Mucosa of stomach (tissue), 1 donor: Measurements from ENCODE around the gene NDEL1.

Source experiments
- H3K27me3 ChIP-seq: one replicate; pipeline ENCODE4 v1.7.0; 2013; ENCODE audit warnings: mild to moderate bottlenecking, low read length; ENCODE audit not compliant: control insufficient read depth, insufficient read depth
- H3K36me3 ChIP-seq: one replicate; pipeline ENCODE4 v1.7.0; 2013; ENCODE audit warnings: low read length; ENCODE audit not compliant: control insufficient read depth, insufficient read depth
- H3K4me1 ChIP-seq: one replicate; pipeline ENCODE4 v1.7.0; 2013; ENCODE audit warnings: mild to moderate bottlenecking, low read length; ENCODE audit not compliant: control insufficient read depth, insufficient read depth
- H3K4me3 ChIP-seq: one replicate; pipeline ENCODE4 v1.7.0; 2013; ENCODE audit warnings: low read length
- H3K9ac ChIP-seq: one replicate; pipeline ENCODE4 v1.7.0; 2013; ENCODE audit warnings: mild to moderate bottlenecking, low read length, moderate library complexity
- H3K9me3 ChIP-seq: one replicate; pipeline ENCODE4 v1.7.0; 2013; ENCODE audit warnings: mild to moderate bottlenecking, low read length, moderate library complexity; ENCODE audit not compliant: control insufficient read depth
- donor health status: Pancreatic carcinoma.

Gene NDEL1

DNA sequence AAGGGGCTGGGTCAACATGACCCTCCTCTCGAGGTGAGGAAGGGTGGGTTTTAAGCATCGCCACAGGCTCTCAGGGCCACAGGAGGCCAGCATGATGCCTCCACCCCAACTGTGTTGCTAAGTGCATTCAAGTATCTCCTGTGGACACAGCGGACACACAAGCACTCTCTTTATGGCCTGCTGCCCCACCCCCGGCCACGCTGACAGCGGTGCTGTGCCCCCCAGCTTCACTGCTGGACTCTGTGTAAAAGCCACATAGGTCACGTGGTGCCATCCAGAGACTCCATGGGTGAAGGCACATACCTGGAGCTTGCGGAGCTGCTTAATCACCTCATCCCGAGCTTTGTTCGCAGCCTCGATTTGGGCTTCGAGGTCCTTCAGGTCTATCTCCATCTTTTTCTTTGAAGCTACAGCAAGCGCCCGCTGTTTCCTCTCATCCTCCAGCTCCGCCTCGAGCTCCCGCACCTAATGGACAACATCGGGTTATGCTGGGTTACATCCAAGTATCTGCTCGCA is 51.5 kb downstream of the NDEL1 start:
- no peaks in the 10 kb centered on the region for H3K9me3 ChIP-seq
- H3K4me3 ChIP-seq: no peak overlapping the region
- H3K27me3 ChIP-seq: no peaks in the 10 kb centered on the region
- H3K36me3 ChIP-seq: no peaks in the 10 kb centered on the region
- H3K9ac ChIP-seq: no peak overlapping the region
- H3K4me1 ChIP-seq: no peaks in the 10 kb centered on the region

GRCh38 chr17:8487743-8488142 is 52.1 kb downstream of the NDEL1 start:
- H3K36me3 ChIP-seq: no peaks in the 10 kb centered on the region

DNA sequence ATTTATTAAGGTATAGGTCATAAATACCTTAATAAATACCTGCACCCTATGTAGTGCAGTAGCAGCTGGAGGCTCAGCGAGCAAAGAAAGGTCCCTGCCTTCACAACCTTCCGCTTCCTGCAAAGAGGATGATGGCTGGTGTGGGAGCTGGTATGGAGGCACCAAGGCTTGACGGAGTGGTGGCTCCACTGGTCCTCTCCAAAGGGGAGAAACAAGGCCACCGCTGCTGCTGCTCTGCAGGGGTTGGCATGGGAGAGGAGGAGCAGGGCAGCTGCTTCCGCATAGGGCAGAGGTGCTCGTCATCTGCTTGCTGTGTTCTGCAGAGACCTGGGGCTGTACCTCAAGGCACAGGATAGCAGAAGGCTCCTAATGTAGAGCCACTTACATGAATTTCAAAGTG is 52.8 kb downstream of the NDEL1 start:
- Histone ChIP-seq H3K4me3 (no peak overlapping the region), H3K4me1 (no peaks in the 10 kb centered on the region), H3K36me3 (no peaks in the 10 kb centered on the region), H3K9me3 (no peaks in the 10 kb centered on the region), H3K9ac (no peak overlapping the region), H3K27me3 (no peaks in the 10 kb centered on the region)

More at GRCh38 chr17:8487743-8488142, 52.1 kb downstream of the NDEL1 start:
- Histone ChIP-seq H3K27me3 (no peaks in the 10 kb centered on the region), H3K9me3 (no peaks in the 10 kb centered on the region), H3K4me1 (no peaks in the 10 kb centered on the region), H3K9ac (no peak overlapping the region), H3K4me3 (no peak overlapping the region)

DNA sequence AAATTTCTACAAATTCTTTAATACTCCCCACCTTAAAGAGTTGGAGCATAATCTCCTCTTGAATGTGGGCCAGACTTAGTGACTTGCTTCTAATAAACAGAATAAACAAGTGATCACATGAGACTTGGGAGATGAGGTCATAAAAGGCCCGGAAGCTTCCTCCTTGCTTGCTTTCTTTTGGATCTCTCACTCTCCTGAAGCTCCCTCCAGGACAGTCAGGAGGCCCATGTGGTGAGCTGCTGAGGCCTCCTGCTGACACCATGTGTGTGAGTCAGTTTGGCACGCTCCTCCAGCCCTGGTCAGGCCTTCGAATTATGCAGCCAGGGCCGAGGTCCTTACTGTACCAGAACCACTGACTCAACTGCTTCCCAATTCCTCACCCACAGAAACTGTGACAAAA is 53.2 kb downstream of the NDEL1 start:
- no peaks in the 10 kb centered on the region for H3K4me1 ChIP-seq
- no peaks in the 10 kb centered on the region for H3K27me3 ChIP-seq
- H3K9ac ChIP-seq: no peak overlapping the region
- H3K4me3 ChIP-seq: no peak overlapping the region
- no peaks in the 10 kb centered on the region for H3K9me3 ChIP-seq
- H3K36me3 ChIP-seq: no peaks in the 10 kb centered on the region

DNA sequence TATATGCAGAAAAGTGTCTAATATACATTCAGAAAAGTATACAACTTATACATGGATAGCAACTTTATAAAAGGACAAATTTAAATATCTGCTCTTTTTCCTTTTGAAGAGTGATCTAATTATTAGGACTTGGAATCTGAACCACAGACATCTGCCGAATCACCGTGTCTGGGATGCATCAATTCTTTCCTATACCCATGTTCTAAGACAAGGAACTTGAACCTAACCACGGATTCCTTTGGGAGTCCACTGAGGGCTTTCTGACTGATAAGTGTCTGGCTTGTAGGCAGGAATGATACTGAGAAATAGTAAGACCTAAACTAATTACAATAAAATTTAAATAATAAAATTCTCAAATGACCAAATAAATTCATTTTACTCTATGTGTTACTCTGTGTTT is 54.2 kb downstream of the NDEL1 start:
- H3K27me3 ChIP-seq: no peaks in the 10 kb centered on the region
- H3K4me3 ChIP-seq: no peak overlapping the region
- H3K9ac ChIP-seq: no peak overlapping the region
- no peaks in the 10 kb centered on the region for H3K36me3 ChIP-seq
- H3K9me3 ChIP-seq: no peaks in the 10 kb centered on the region
- H3K4me1 ChIP-seq: no peaks in the 10 kb centered on the region

GRCh38 chr17:8490256-8491023 is 54.8 kb downstream of the NDEL1 start:
- H3K27me3 ChIP-seq: no peaks in the 10 kb centered on the region
- H3K4me1 ChIP-seq: no peaks in the 10 kb centered on the region
- no peaks in the 10 kb centered on the region for H3K36me3 ChIP-seq
- H3K9me3 ChIP-seq: no peaks in the 10 kb centered on the region
- no peak overlapping the region for H3K4me3 ChIP-seq
- H3K9ac ChIP-seq: no peak overlapping the region

GRCh38 chr17:8492121-8492520 is 56.4 kb downstream of the NDEL1 start:
- H3K9me3 ChIP-seq: no peaks in the 10 kb centered on the region
- no peak overlapping the region for H3K4me3 ChIP-seq
- H3K27me3 ChIP-seq: no peaks in the 10 kb centered on the region
- H3K36me3 ChIP-seq: no peaks in the 10 kb centered on the region
- no peaks in the 10 kb centered on the region for H3K4me1 ChIP-seq
- no peak overlapping the region for H3K9ac ChIP-seq

DNA sequence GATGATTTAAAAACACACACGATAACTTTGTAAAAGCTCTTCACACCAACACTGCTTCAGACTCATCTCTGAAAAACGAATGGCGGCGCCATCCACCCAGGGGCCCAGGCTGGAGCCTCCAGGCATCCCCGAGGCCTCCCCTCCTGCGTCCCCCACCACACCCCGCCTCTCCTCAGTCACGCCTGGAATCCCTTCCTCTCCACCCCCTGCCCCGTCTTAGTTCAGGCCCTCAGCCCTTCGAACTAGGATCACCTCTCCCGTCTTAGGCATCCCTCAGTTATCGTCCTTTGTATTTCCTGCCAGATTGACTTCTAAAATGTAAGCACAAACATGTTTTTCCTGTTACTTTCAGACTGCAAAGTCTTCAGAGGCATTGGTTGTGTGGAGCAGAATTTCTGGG is 58.3 kb downstream of the NDEL1 start:
- no peaks in the 10 kb centered on the region for H3K36me3 ChIP-seq
- no peaks in the 10 kb centered on the region for H3K4me1 ChIP-seq
- no peaks in the 10 kb centered on the region for H3K27me3 ChIP-seq
- no peaks in the 10 kb centered on the region for H3K9me3 ChIP-seq
- no peak overlapping the region for H3K9ac ChIP-seq
- no peak overlapping the region for H3K4me3 ChIP-seq

DNA sequence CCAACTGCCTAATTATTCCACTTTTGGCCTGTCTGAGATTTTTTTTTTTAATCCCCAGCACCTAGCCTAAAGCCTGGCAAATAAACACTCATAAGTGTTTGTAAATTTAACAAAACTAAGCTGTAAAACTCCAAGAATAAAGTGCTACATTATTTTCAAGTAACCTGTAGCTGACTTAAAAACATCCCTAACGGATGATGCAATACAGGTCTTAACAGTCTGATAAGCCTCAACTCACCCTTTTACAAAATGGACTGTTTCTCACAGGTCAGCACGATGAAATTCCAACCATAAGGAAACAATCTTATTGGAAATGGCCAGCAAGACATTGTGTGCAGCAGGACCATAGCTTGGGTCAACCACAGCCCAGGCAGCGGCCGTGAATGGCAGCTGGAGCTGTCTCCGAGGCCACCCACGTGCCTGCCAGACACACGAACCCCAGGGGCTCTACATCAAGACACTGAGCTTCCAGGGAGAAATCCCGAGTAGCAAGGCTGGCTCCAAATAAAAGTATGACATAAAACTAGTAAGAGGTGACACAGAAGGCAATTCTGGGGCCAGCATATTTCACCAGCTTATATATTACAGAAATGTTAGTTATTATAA is 58.9 kb downstream of the NDEL1 start:
- H3K4me1 ChIP-seq: no peaks in the 10 kb centered on the region
- H3K36me3 ChIP-seq: no peaks in the 10 kb centered on the region
- no peaks in the 10 kb centered on the region for H3K9me3 ChIP-seq
- no peaks in the 10 kb centered on the region for H3K27me3 ChIP-seq
- no peak overlapping the region for H3K9ac ChIP-seq
- no peak overlapping the region for H3K4me3 ChIP-seq

DNA sequence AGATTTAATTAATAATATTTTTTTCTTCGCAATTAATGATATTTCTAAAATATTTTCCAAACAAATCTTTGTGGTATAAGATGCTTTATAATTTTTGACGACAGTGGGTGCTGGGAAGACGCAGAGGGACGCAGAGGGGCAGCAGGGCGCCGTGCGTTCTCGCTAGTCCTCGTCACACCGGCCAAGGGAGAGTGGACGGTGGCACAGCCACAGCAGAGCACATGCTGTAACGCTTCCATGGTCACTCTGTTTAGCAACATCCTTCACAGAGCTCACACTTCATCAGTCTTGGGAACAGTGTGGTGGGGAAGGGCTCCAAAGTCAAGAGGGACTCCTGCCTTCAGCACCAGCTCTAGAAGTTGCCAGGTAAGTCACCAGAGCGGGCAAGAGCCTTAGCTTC is 60.4 kb downstream of the NDEL1 start:
- Histone ChIP-seq H3K9ac (no peak overlapping the region), H3K27me3 (no peaks in the 10 kb centered on the region), H3K9me3 (no peaks in the 10 kb centered on the region), H3K4me3 (no peak overlapping the region), H3K4me1 (no peaks in the 10 kb centered on the region), H3K36me3 (no peaks in the 10 kb centered on the region)

GRCh38 chr17:8499171-8499570 is 63.5 kb downstream of the NDEL1 start:
- no peaks in the 10 kb centered on the region for H3K36me3 ChIP-seq
- no peaks in the 10 kb centered on the region for H3K27me3 ChIP-seq
- no peaks in the 10 kb centered on the region for H3K9me3 ChIP-seq
- H3K4me3 ChIP-seq: no peak overlapping the region
- H3K9ac ChIP-seq: no peak overlapping the region
- no peaks in the 10 kb centered on the region for H3K4me1 ChIP-seq

- Histone ChIP-seq H3K36me3 (no peaks in the 10 kb centered on the region), H3K4me1 (no peaks in the 10 kb centered on the region), H3K9ac (no peak overlapping the region), H3K9me3 (no peaks in the 10 kb centered on the region), H3K4me3 (no peak overlapping the region), H3K27me3 (no peaks in the 10 kb centered on the region)
These were observed 63.9 kb downstream of the NDEL1 start for GRCh38 chr17:8499614-8500013.
